Stimulated activated naive CD4-positive, alpha-beta T cell (primary cell): ENCODE measurements around the gene ERC2.

Experiments
- DNase-seq, 6 experiments: peaks; one replicate each; lab custom pipeline; 2025; lab: John Stamatoyannopoulos, UW

Gene ERC2

DNA sequence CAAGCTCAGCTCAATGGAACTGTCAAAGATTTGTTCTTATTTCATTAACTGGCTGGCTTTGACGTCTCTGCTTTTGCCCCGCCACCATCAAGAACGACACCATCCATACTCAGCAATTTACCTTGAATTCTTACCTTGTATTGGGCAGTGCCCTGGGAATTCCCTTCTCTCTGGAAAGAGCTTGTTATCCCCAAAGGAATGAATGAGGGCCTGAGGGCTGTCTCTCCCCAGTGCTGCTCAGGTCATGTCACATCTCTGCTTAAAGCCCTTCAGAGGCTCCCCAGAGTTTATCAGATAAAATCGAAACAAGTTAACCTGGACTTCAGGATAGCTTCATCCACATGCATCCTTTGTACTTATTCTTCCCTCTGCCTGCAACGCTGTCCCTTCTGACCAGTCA lies 975.3 kb downstream of the ERC2 start:
- no peak for DNase-seq

DNA sequence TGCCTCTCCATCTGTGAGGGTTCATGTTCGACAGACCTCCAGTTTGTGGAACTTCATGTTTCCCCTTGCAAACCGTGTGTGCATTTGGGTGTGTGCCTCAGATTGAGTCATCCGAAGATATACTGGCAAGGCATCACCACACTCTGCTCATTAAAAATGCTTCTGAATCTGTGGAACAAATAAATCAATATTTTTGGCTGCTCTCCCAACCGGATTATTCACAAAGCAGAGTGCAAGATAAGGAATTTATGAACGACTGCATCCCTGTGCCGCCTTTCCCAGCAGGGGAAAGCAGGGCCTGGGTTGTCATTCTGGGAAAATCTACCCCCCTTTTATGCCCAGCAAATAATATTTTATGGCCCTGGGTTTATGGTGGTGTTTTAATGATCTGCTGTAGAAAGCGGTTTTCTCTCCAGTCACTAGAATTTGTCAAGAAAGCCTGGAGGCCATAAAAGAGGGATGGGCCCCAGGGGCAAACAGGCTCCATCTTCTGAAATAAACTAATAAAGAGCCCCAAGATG lies 976.9 kb downstream of the ERC2 start:
- no peak for DNase-seq

GRCh38 chr3:55490276-55490913 lies 977.9 kb downstream of the ERC2 start:
- no peak for DNase-seq

DNA sequence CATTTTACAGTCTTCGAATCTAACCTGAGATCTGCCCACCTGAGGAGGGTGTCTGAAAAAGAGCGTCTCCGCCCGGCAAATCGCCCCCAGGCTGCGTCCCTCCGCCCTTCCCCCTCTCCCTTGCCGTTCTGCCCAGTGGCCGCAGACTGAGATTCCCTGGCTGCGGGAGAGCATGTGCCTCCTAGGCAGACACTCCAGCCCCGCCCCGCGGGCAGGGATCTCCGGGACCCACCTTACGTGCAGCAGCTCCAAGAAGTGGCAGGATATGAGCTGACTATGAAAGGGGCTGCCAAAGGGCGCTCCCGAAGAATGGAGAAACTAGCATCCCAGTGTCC lies 978.5 kb downstream of the ERC2 start:
- DNase-seq, result no peak

DNA sequence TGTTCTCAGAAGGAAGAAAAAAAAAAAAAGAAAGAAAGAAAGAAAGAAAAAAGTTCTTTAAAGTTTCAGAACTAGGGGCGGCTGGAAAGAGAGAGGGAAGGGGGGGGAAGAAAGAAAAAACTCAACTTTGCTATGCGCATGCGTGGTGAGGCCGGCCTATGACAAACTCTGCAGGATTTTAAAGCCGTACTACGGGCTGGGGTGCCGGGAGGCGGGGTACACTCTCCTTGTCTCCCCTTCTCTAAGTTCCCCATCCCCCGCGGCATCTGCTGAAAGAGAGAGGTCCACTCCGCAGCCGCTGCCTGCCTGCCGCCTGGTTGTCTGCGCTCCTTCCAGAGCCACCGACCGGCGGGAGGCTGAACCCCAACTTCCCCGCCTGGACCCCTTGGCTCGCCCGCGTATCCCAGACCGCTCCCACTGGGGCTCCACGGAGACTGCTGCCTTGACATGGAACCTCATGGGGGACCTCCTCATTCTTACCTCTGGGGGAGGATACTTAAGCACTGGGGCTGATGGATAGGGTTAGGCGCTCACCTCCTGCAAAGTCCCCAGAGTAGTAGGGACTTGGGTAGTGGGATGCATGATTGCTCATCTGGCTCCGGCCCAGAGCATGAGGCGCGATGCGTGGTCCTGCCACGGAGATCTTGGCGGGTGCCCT lies 979.7 kb downstream of the ERC2 start:
- no peak for DNase-seq

DNA sequence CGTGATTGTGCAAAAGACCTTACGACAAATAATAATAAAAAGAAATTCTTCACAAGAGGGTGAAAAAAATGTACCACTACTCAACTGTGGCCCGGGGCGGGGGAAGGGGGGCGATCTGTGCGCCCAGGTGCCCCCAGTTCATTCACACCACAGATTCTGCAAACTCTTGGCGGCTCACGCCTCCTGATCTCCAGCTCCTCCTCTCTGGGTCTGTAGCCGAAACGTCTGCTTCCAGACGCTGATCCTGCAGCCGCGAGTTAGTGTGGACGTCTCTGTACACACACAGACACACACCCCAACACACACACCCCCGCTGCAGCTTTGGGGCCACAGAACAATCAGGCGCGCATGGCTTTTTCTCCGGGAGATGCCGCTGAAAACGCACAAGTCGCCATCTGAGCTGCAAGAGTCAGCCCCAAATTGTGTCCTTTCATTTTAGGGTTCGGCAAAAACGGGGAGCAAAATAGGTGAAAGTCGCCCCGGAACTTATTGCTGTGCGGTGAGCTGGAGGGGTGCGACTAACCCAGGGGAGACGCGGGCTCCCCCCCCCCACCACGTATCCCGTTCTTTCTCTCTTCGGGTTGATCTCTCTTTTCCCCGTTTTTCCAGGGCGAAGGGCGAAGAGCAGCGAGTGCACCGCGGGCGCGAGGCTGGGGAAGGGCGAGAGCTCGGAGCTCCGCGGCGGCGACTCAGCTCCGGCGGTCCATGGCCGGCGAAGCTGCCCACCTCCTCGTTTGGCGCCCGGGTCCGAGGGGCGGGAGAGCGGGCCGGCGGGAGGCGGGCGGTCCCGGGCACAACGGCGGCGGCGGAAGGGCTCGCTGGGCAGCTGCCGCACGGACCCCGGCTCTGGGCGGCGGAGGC lies 980.7 kb downstream of the ERC2 start:
- DNase-seq, result no peak

GRCh38 chr3:55486857-55487380 lies 981.3 kb downstream of the ERC2 start, which contains the start of gene WNT5A:
TSS of gene WNT5A (minus strand) at chr3:55487306. CDS start at chr3:55486985, 321 bp downstream.
- no peak for DNase-seq

DNA sequence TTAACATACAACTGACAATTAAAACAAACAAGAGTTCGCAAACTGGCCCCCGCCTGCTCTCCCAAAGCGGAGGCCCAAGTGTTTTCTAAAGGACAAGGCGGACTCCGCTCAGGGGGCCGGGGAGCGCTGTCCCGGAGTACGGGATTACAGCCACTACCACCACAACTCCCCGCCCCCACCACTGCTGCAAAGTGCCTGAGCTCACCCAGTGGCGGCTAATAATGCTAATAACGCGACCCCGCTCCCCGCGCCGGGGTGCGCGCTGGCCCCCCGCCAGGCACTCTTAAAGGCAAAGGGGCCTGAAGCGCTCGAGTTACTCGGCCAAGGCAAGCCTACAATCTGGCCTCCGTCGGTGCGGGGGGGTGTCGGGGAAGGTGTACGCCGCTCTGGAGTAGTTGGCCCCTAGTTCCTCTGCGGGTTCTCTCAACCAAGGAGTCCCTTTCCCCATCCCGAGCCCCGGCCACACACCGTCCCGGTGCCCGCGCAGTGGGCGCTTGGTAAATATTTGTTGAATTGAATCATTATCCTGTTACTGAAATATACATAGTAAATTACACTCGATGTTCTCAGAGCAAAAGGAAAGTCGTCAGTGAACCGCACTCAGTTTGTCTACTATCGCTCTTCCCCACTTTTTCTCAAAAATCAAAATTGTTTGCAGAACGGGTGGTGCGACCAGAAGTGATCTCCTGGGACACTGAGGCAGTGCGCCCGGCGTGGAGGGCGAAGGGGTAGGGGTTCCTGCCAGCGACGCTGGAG lies 982.0 kb downstream of the ERC2 start:
- DNase-seq, result no peak

GRCh38 chr3:55484801-55485791 lies 983.2 kb downstream of the ERC2 start:
- peak in 1 of 6 experiments; percentile 6 for DNase-seq

DNA sequence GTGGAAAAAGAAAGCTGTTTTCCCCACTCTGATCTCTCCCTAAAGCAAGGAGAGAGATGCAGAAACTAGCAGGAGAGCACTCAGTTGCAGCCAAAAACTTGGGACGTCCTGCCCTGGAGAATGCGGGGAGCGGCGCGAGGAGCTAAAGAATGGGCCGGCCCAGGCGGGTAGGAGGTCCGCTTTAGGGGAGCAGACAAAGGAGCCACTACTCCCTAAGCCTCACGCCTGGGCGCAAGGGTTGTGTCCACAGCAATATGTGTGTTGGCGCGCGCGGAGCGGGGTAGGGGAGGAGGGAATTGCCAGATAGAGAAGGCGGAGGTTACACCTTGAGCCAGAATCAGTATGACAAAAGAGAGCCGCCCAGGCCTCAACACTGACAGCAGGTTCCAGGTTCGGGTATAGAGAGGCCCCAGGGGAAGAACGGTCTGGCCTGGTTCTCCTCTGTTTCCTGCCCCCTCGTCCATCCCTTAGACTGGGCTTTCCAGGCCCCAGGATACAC lies 984.0 kb downstream of the ERC2 start:
- no peak for DNase-seq

DNA sequence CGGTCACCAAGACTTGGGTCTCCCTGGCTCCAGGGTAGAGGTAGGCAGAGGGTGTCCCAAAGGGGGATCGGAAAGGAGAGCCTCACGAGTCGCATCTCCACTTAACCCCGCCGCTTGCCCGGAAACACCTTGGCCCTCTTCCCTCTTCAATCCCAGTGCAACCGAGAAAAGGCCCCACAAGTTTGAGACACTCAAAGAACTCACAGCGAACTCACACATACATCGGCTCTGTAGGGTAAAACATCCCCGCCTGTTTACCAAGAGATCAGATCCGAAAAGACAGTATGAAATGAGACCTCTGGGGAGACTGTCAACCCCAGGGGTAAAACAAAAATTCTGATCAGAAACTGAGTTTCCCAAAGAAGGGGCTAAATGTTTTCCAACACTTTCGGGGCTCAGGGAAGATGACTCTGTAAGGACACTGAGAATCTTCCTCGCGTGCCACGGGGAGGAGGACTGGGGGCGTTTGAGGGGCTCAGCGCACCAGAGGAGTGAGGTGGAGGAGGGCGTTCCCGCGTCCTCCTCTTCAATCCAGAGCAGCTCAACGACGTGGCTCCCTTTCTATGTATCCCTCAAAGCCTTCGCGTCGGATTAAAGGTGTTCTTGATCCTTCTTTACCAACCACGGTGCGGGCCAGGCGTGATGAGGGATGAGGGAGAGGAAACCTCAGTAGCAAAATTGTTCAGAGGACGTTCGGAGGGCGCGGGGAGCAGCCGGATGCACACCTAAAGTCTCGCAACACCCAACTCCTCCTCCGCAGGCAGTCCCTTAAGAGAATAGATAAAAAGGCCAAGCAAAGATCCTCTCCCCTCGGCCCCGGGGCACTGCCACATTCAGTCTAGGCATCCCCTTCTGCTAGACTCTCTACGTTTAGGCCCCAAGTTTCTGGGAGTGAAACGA lies 984.8 kb downstream of the ERC2 start:
- DNase-seq, result no peak

DNA sequence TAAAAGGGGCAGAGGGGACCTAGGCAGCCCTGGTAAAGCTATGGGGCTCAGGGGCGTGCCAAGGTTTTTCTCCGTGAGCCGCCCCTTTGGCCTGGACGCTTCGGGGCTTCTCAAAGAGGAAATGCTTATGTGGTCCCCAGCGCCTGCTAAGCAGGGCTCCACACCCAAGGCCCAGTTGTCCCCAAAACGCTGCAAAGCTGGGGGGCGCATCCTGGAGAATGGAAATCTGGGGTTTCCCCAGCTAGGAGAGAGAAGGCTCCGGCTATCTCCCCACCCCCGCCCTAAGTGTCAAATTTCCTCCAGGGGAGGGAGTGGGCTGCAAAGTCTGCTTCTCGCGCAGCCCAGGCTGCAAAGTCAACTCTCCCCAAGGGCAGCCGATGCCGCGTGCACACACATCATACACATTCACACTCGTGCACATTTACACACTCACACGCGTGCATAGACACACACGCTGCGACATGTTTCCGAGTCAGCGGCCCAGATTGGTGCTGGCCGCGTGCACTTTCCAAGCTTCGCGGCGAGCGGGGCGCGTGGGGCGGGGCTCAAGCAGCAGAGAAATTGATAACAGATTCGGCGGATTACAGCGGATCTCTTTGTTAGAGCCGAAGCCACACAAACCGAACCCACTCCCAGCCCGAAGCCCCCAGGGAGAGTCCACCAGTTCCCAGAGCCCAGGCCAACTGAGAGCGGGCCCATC lies 985.6 kb downstream of the ERC2 start:
- no peak for DNase-seq

DNA sequence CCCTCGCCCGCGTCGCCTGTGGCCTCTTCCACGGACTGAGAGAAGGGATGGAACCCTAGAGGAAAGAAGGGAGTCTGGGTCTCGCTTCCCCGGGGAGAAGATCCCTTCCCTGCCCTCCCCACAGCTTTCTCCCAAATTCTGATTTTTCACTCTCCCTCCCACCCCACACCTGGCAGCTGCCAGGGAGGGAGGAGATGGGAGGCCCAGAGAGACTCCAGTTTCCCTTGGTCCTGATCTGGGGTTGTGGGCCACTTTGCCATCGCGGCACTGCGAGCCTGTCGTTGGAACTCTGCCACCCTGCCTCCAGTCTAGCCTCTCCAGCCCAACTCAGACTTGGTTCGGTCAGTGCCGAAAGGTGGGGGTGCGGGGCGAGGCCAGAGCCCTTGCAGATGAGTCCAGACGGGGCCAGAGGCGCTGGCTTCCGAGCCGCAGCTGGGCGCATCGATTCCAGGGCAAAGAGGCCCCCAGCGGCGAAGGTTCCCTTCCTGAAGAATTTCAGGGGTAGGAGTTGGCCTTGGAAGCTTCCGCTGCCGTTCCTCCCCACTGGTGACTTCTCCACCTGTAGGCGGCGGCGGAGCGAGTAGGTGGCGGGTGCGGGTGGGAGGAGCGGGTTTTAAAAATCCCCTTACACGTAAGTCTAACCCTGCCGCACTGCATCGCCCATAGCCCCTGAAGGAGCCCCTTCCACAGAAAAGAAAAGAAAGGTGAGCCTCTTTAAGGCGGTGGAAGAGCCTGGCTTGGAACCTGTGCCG lies 986.3 kb downstream of the ERC2 start:
- DNase-seq, result no peak

GRCh38 chr3:55480911-55481743 lies 987.1 kb downstream of the ERC2 start:
- DNase-seq, result no peak

GRCh38 chr3:55477306-55478303 lies 990.7 kb downstream of the ERC2 start:
- DNase-seq, result no peak

DNA sequence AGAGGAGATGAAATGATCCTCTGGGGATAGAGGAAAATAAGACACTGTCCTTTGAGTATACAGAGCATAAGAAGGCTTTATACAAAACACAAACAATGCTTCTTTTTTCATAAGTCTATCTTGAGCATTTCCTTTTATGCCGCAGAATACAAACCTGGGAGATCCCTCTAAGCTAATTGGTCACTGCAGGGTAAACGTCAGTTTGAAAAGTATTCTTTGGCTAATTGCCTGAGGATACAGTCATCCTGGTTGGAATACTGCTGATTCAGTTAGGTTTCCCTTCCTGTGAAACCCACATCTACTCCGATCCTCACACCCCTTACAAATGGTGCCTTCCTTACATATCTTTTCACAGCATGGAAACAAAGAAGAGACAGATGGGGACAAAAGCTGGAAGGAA lies 991.8 kb downstream of the ERC2 start:
- DNase-seq, result no peak
